CD4-positive, alpha-beta T cell treated with Interleukin-17A for 1 hour (primary cell): Measurements from ENCODE around the gene OR2A25.
"Not testable (repeated sequence)": the region's sequence is repeated elsewhere in the genome, so short reads cannot be mapped to it uniquely, and the experiment has no call there.

Experiments
- DNase-seq: peaks from one replicate; pipeline ENCODE4 v3.0.0-alpha.2; 2020

OR2A25 gene, protein sequence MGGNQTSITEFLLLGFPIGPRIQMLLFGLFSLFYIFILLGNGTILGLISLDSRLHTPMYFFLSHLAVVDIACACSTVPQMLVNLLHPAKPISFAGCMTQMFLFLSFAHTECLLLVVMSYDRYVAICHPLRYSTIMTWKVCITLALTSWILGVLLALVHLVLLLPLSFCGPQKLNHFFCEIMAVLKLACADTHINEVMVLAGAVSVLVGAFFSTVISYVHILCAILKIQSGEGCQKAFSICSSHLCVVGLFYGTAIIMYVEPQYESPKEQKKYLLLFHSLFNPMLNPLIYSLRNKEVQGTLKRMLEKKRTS

DNA sequence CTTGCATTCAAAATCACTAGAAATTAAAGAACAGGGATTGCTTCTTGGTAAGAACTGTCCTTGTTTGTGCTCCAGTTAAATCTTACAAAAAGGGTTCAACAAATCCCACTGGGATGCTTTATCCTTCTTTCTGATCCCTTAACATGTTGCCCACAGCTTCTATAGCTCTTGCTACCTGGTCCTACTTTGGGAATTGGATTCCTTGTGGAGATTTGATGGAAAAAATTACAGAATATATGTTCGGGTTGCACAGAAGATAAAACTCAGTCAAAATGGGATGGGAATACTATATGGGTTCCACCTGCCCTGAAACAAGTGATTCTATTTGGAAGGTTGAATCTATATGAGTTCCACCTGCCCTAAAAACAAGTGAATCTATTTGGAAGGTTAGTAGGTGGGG lies at the start of gene OR2A25:
Gene OR2A25, plus strand, starts transcription at position 301 of the 400 bp plus-strand sequence. CDS start 4,409 bp downstream, outside the sequence.
- no peak for DNase-seq

DNA sequence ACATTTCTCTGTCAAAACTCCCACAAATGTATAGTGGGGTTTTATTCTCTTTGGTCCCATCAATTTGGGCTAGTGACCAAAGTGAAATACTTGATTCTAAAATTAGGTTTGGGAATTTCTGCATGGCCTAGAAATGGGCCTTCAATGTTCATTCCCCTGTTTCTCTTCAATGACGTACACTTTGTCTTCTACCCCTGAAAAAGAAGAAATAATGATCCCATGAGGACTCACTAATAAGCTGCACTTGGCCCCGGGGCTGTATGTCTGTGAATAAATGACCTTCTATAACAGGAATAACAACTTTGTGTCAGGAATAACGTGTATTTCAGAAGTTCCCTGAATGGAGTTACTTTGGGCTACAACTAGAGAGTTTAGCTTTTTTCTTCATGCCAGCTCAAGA lies 49.3 kb upstream of the OR2A25 start:
- no peak for DNase-seq

DNA sequence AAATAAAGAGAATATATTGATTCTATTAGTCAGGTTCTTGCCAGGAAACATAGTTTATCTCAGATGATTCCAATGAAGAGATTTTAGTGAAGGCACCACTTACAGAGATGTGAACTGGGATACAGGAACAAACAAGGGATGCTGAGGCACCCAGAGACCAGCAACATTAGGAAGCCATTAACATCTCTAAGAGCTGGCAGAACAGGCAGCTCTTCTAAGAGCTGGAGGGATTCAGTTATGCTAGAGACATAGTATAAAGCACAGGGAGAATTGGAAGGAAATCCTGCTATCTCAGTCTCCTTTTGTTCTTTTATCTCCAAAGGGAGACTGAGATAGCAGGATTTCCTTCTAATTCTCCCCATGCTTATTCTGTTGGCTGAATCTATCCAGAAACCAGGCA lies 47.4 kb upstream of the OR2A25 start:
- no peak for DNase-seq

DNA sequence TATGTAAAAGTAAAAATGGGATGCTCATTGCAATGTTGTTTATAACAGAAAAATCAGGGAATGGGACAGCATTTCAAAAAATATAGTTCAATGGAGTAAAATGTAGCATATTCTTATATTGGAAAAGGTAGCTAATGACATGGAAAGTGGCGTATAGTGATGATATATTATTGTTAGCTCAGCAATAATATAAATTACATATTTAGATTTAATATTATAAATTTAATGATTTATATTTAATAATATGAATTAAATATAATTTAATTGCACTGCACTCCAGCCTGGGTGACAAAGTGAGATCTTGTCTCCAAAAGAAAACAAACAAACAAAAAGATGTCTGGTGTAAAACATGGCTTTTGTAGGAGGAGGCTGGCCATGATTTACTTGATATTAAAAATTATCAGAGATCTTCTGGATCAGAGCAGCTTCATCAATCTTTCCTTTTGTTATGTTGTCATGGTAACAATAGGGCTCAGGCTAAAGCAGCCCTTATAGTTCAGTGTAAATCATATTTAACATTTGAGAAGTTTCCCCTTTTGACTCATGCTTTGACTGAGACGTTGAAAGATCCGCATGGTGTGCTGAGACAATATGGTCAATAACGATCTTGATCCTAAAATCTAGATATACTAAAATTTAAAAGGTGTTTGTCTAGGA lies 46.3 kb upstream of the OR2A25 start:
- DNase-seq = no peak

DNA sequence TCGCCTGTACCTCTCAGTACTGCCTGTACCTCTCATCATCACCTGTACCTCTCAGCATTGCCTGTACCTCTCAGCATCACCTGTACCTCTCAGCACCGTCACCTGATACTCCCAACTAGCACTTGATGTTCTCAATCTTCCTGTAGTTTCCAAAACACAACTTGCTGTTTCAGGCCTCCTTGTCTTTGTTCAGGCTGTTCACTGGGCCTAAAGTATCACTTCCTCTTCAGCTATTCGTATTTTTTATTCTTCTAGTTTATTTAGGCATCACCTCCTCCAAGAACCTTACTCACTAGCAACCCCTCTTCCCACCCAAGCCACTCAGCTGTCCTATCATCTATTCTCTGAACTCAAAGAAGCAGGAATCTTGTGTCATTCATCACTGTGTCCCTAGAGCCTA lies 45.4 kb upstream of the OR2A25 start:
- DNase-seq = no peak

DNA sequence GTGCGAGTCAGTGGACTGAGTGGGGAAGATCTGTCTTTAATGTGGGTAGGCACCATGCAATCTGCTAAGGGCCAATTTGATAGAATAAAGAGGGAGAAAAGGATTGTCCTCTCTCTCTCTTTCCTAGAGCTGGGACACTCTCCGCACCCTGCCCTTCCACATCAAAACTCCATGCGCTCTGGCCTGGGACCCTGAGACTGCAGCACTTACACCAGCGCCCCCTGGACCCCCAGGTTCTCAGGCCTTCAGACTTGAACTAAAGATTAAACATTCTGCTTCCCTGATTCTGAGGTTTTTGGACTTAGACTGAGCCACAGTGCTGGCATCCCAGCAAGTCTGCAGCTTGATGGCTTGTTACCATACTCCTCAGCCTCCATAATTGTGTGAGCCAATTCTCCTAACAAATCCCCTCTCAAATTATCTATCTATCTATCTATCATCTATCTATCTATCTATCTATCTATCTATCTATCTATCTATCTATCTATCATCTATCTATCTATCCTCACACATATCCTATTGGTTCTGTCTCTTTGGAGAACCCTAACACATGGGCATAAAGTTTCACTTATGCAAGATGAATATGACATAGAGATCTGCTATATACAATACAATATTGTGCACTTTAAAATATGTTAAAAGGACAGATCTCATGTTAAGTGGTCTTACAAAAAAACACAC lies 43.3 kb upstream of the OR2A25 start:
- no peak for DNase-seq

DNA sequence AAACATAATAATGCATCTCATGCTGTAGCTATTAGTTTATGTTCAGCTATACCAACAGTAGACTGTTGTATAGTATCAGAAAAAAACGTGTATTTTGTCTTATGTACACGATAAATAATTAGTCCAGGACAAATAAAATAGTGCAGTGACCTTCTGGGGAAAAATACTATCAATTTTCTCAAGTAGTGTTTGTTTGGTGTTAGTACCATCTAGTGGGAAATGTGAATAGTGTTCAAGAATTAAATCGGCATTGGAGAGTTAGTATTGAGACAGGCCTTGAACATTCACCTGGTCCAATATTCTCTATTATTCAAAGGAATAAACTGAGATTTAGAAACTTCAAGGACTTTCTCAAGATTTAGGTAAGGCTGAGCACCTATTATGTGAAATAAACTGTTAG lies 42.5 kb upstream of the OR2A25 start:
- no peak for DNase-seq

DNA sequence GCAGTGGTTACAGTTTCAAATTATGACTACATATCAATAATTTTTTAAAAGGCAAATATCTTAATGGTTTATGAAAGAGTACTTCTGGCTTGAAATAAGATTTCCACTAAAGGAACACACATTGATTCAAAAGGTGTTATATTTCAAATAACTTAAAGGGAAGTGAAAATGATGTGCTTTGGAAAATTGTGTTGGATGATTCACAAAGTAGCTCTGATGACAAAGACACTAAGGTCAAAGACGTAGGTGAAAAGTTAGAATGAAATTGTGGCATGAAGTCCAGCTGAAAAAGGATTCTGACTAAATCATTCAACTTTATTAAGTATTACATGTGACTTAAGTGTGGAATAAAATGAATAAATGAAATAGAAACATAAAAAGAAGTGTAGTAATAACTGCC lies 41.6 kb upstream of the OR2A25 start:
- DNase-seq = no peak

DNA sequence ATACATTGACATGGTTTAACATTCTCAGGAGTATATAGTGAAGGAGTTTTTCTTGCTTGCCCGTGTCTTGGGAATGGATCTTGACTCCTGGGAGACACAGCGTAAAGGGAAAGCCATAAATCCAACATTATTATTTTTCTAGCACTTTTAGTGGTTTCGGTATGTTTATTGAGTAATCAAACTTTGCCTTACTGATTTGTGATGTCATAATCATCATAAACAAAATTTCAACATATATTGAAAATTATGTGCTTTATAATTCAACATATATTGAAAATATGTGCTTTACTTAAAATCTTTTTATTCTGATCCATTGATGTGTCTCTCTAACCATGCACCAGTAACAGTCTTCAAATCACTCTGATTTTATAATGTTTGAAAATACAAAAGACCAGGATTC lies 41.1 kb upstream of the OR2A25 start:
- DNase-seq = no peak

DNA sequence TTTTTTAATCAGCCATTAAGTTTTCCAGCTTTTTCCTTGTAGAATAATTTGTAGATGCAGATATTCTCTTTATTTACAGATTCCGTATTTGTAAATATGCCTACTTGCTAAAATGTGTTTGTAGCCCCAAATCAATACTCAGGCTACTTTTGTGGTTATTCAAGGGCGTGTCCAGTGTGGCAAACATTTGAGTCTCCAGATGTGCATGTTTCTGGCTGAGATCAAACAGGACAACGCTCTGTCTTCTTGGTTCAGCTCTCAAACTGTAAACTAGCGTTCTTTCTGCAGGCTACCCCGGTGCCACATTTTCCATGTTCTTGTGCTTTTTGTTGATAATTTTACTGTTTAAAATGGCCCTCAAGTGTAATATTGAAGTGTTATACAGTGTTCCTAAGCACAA lies 37.1 kb upstream of the OR2A25 start:
- no peak for DNase-seq

DNA sequence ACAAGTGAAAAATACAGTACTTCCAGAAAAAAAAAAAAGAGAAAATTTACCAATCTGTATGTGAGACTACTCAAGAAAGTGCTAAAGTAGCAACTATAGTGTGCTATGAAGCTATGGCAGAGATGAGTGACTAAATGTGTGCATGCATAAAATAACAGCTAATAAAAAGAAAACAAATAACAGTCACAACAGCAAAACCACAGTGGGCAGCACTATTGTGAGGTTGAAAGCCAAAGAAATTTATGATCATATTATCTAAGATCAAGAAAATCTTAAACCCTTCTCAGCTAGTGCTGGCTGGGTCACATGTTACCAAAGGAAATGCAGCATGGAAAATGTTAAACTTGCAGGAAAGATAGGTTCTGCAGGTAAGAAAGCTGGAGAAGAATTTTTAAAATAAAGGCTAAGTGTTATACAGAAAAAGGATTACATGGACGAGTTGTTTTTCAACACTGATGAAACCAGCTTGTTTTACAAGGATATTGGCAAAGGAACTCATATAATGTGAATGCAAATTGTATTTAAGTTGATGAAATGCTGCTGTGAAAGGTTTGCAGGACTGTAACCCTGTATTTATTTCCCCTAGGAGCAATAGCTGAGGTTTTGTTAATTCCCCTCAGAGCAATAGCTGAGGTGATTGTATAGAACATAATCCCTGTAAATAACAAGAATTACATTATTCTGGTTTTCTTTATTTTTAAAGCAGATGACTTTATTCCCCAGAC lies 36.5 kb upstream of the OR2A25 start:
- no peak for DNase-seq

DNA sequence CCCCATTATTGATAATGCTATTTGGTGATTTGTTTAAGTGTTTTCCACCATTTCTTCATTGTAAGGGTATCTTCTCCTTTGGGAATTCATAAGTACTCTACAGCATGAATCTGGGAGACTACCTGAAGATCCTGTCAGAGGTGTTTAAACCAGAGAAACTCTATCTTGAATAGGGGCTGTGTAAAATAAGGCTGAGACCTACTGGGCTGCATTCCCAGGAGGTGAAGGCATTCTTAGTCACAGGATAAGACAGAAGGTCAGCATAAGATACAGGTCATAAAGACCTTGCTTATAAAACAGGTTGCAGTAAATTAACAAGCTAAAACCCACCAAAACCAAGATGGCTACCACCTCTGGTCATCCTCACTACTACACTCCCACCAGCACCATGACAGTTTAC lies 34.2 kb upstream of the OR2A25 start:
- no peak for DNase-seq

DNA sequence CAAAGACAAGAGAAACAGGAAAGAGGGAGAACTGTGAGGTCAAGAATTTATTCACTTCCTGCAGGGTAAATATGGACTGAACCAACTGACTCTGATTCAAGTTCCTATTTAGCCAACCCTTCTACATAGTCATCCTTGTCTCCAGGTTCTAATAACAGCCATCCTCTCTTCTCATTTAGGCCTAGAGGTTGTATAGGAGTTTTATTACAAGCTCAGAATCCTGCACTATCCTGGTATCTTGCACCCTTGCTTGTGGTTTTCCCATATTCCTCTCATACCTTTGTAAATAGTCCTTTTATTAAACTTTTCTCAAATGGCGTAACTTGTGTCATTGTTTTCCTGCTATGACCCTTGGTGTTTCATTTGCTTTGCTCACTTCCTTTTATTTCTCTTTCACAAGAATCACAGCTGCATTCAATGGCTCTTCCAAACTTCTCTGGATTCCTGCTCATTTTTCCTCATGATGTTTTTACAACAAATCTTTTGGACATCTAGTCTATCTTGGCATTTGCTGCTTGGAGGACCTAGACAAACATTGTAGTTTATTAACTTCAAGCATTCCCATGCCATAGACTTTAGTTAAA lies 33.2 kb upstream of the OR2A25 start:
- no peak for DNase-seq

DNA sequence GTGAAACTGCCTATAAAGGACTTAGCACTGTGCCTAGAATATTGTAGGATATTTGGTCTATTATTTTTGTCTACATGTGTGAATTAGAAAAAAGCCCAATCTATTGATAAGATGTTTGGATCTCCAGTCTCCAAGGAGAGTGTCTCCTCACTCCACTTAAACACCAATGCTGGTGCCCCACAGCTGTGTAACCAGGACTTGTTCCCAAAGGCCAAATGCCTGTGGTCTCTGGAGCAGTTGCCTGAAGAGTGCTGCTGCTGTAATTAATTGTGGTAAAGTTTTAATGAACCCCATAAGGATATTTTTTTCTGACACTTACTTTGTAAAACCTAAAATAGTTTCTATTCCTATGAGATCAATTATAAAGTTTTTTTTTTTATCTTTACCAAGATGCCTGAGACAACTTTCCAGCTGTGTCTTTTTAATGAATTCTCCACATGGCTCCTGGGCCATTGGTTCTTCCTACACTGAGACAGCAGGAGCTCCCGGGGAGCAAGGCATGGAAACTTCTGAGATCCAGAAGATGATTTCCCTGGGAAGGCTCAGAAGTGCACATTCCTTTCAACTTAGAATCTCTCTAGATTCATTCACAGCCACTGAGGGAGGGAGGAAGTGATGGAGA lies 32.1 kb upstream of the OR2A25 start:
- DNase-seq = no peak

DNA sequence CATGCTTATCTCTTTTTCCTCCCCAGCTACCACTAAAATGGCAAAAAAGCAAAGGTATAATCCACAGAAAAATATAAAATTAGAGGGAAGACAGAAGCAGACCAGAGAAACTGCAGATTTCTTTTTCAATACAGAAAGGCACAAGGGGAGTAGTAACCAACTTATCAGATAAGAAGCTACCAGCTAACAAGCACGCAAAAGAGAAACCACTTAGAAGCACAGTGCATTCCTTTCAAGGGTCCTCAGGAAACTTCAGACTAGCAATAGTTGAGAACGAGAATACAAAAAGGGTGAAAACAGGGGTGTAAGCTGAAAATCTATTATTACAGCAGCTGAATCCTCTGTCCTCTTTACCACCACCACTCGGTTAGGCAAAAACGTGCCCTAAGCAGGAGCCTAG lies 30.7 kb upstream of the OR2A25 start:
- DNase-seq = no peak

DNA sequence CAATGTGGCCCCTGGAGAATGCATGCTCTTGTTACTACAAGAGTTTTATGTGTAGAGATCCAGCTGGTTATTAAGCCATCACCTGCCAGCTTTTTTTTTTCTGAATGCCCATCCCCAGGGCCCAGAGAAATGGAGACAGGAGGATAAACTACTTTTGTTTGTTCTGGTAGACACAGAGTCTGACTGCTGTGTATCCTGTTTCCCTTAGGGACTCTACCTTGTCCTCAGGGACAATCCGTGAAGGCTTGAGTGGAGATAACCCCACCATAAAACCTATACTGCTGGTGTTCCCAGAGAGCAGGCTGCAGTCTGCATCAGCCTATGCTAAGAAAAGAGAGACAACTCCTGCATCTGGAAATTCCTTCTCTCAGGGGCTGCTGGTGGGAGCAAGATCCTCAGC lies 21.0 kb upstream of the OR2A25 start, which contains the start of gene OR2A5:
Gene OR2A5, plus strand, starts transcription at position 301 of the 400 bp plus-strand sequence. CDS start 1,454 bp downstream, outside the sequence.
- no peak for DNase-seq

DNA sequence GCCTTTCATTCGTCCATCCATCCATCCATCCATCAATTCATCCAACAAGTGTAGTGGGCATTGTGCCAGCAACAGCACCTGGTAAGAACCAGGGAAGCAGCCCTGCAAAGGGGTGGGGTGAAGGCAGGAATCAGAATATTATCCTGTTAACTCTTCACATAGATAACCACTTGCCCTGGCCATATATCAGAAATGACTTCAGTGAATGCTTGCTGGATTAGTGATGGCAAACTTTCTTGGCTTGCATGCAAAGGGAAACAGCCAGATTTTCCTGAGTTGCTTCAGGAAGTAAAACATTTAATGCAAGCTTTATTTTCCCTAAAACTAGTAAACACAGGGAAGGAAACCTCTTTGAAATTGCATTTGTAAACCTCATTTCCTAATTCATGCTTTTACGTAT lies 20.1 kb upstream of the OR2A25 start:
- DNase-seq = no peak

DNA sequence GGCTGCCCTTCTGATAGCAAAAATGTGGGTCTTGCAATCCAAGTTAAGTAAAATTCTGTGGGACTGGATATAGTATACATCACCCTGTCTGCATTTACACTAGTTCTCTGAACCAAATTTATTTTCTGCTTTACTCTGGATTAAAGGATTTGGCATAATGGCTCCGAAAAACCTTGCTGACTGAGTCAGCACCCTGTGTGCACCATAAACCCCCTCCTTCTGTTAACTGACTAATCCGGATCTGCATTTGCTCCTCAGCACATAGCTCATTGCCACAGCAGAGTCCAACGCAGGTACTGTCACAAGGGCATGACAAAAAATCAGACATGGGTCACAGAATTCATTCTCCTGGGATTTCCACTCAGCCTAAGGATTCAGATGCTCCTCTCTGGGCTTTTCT lies 19.5 kb upstream of the OR2A25 start:
- no peak for DNase-seq

DNA sequence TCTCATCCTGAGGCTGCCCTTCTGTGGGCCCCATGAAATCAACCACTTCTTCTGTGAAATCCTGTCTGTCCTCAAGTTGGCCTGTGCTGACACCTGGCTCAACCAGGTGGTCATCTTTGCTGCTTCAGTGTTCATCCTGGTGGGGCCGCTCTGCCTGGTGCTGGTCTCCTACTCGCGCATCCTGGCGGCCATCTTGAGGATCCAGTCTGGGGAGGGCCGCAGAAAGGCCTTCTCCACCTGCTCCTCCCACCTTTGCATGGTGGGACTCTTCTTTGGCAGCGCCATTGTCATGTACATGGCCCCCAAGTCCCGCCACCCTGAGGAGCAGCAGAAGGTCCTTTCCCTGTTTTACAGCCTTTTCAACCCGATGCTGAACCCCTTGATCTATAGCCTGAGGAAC lies 18.7 kb upstream of the OR2A25 start:
- DNase-seq = not testable (repeated sequence)

DNA sequence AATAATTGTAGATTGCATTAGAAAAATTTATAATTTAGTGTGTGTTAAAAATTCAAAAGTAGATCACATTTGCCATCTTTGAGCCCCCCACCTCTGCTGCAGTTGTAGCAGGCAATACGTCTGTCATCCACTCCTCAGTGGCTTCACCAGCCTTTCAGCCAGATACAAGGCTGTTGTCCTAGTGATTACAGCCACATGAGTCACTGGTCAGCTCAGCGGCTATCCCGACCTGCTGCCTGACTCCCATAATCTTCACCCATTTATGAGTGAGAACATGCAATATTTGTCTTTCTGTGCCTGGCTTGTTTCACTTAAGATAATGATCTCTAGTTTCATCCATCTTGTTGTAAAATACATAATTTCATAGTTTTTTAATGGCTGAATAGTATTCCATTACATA lies 11.7 kb upstream of the OR2A25 start:
- DNase-seq = no peak

DNA sequence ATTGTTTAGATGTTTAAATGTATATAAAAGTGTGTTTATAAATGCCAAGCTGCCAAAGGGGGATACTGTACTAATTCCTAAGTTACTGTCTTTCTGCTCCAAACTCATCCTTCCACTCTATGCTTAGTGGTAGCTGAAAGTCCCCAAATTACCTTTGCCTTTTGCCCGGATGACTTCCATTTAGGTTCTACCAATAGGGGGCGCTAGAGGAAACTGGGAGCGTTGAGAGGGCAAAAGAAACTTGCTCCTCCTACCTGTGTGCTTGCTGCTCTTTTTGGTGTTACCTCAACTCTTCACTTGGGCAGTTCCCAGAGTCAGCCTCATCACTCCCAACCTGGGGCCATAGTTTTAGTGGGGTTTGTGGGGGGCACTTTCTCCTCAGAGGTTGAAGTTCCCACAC lies 5.9 kb upstream of the OR2A25 start:
- no peak for DNase-seq

DNA sequence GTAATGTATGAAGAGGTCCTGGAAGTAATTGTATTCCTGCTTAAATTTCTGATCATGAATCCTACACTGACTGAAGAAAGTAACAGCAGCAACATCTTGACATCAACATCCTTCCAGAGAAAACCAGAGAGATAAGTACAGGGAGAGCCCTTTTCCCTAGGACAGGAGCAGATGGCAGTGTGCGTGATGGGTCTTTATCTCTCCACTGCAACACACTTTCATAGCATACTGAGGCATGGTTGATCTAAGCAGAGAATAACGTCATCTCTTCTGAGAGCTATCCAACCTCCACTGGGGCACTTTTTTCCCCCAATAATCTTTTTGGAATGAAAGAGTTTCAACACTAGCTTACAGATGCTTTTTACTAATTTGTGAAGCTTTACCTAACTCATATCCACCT lies 342 bp downstream of the OR2A25 start:
- no peak for DNase-seq

DNA sequence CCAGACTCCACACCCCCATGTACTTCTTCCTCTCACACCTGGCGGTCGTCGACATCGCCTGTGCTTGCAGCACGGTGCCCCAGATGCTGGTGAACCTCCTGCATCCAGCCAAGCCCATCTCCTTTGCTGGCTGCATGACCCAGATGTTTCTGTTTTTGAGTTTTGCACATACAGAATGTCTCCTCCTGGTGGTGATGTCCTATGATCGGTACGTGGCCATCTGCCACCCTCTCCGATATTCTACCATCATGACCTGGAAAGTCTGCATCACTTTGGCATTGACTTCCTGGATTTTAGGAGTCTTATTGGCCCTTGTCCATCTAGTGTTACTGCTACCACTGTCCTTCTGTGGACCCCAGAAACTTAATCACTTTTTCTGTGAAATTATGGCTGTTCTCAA lies 4.8 kb downstream of the OR2A25 start:
- DNase-seq = no peak
